Endothelial cell of umbilical vein (primary cell): ENCODE measurements around the gene RAB1B.

Source experiments
- CTCF ChIP-seq, 2 donors: IDR thresholded peaks; 1 replicate in 1 of 2; 2 replicates in 1 of 2; pipeline ENCODE4 v1.5.1; 2011; ENCODE audit warnings: low read length in 2 of 2, mild to moderate bottlenecking in 2 of 2, moderate library complexity in 2 of 2, control low read depth in 1 of 2, inconsistent platforms in 1 of 2, low read depth in 1 of 2; ENCODE audit not compliant: insufficient read depth in 1 of 2; ENCODE audit errors: extremely low read depth in 1 of 2
- EZH2 ChIP-seq: IDR thresholded peaks from 2 replicates; pipeline ENCODE4 v1.6.1; 2012; ENCODE audit warnings: borderline replicate concordance, low read depth, mild to moderate bottlenecking, moderate library complexity, low read length, inconsistent platforms; ENCODE audit not compliant: severe bottlenecking
- FOS ChIP-seq: IDR thresholded peaks from 2 replicates; pipeline ENCODE4 v1.6.1; 2011; ENCODE audit warnings: mild to moderate bottlenecking, low read length, moderate library complexity, borderline replicate concordance; ENCODE audit not compliant: insufficient read depth
- MYC ChIP-seq: IDR thresholded peaks from one replicate; pipeline ENCODE4 v1.6.1; 2011; ENCODE audit warnings: mild to moderate bottlenecking, low read depth, low read length
- POLR2A ChIP-seq: IDR thresholded peaks from 2 replicates; pipeline ENCODE4 v1.6.1; 2012; ENCODE audit warnings: low read depth, mild to moderate bottlenecking, control low read depth, low read length
- POLR2AphosphoS5 ChIP-seq: IDR thresholded peaks from 2 replicates; pipeline ENCODE4 v1.6.1; 2012; ENCODE audit warnings: low read depth, mild to moderate bottlenecking, control low read depth, low read length, moderate library complexity; ENCODE audit not compliant: insufficient read depth

- TF ChIP-seq EZH2, result peak; percentile 74
- TF ChIP-seq POLR2AphosphoS5, result no peak
- TF ChIP-seq CTCF (IDR thresholded peaks at IDR 0.05; ENCODE audit: extremely low read depth in 1 of 2, insufficient read depth in 1 of 2, low read depth in 1 of 2, low read length in 2 of 2), result no peak
- TF ChIP-seq POLR2A, result no peak
- TF ChIP-seq FOS, result no peak
- TF ChIP-seq MYC, result no peak
These were observed 48.4 kb downstream of the RAB1B start, which contains the start of gene CD248 for GRCh38 chr11:66316849-66317251.
